Measurements from ENCODE around the gene TBC1D1. TPM values are rescaled to one million over a fixed set of nuclear protein-coding genes. Genes with fewer than 3 reads are reported as not detected.

TBC1D1 gene
- total and polyA plus RNA-seq, 2 donors (not counting 3 experiments of a cell fraction or from before 2014, with no cell fraction given), result 63.5 to 116 TPM

GRCh38 chr4:38072578-38072977, 181.7 kb downstream of the TBC1D1 start:
- Histone ChIP-seq H2AFZ (ENCODE audit: low read depth, low read length) (no peak overlapping the region), H3K27me3 (ENCODE audit: control insufficient read depth in 2 of 2, insufficient read depth in 2 of 2, low read length in 2 of 2) (no peaks in the 10 kb centered on the region), H3K9me3 (replicated peaks; ENCODE audit: control insufficient read depth, insufficient read depth, low read length) (no peaks in the 10 kb centered on the region), H3K36me3 (ENCODE audit: control insufficient read depth in 2 of 2, extremely low read depth in 1 of 2, insufficient read depth in 2 of 2, low read length in 2 of 2) (no peaks in the 10 kb centered on the region), H3K9me1 (replicated peaks; ENCODE audit: control insufficient read depth, extremely low read depth, insufficient read depth, low read length) (no peaks in the 10 kb centered on the region), H3K4me2 (ENCODE audit: insufficient read depth, low read length) (no peak overlapping the region), H4K20me1 (replicated peaks; ENCODE audit: control insufficient read depth, extremely low read depth, insufficient read depth, low read length) (no peaks in the 10 kb centered on the region), H3K79me2 (ENCODE audit: control insufficient read depth, insufficient read depth, low read length) (no peaks in the 10 kb centered on the region), H3K4me3 (replicated peaks in 1 of 3; ENCODE audit: insufficient read depth in 1 of 3, low read depth in 1 of 3, low read length in 3 of 3) (no peak overlapping the region), H3K4me1 (ENCODE audit: control insufficient read depth, extremely low read depth, insufficient read depth, low read length) (peaks cover 20% of the 10 kb centered on the region), H3K9ac (replicated peaks; ENCODE audit: extremely low read depth, insufficient read depth, low read length) (no peak overlapping the region), H3K27ac (ENCODE audit: insufficient read depth, low read depth, low read length) (no peak overlapping the region)
- dilution Hi-C loops (cut with MboI; ENCODE audit: extremely low pct_ligation_motif_present, low sequenced_read_pairs) (no loop called here), intact Hi-C loops (cut with micrococcal nuclease) (no loop called here)
- no peak for FAIRE-seq
- ChIA-PET CTCF (no interaction called here), POLR2A (no interaction called here)
- no TSS peak for BruUV-seq (replicated peaks)
- DNase-seq (ENCODE audit: low read depth, low spot score), result no peak
- TF ChIP-seq POLR2A (IDR thresholded peaks at IDR 0.05; ENCODE audit: low read depth, low read length) (no peak), JUN (IDR thresholded peaks at IDR 0.05; ENCODE audit: borderline replicate concordance, insufficient read depth, insufficient read length, low read depth) (no peak), MYC (IDR thresholded peaks at IDR 0.05; ENCODE audit: low read depth, low read length) (no peak), GATA2 (IDR thresholded peaks at IDR 0.05; ENCODE audit: insufficient read depth, insufficient read length, low read depth, low read length) (no peak), CTCF (IDR thresholded peaks at IDR 0.05; ENCODE audit: extremely low read depth in 1 of 2, insufficient read depth in 1 of 2, low read depth in 1 of 2, low read length in 2 of 2) (no peak), POLR2AphosphoS5 (IDR thresholded peaks at IDR 0.05; ENCODE audit: insufficient read depth, low read depth, low read length) (no peak), EZH2 (IDR thresholded peaks at IDR 0.05; ENCODE audit: borderline replicate concordance, low read depth, low read length, severe bottlenecking) (no peak), FOS (IDR thresholded peaks at IDR 0.05; ENCODE audit: borderline replicate concordance, insufficient read depth, low read length) (no peak)
- TF ChIP-seq, protein P1, sequence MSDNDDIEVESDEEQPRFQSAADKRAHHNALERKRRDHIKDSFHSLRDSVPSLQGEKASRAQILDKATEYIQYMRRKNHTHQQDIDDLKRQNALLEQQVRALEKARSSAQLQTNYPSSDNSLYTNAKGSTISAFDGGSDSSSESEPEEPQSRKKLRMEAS (IDR thresholded peaks at IDR 0.05; ENCODE audit: insufficient read depth, insufficient read length), result no peak

Measured in endothelial cell of umbilical vein (primary cell).